PC-9 (cell line): ENCODE measurements around the gene CDC14A. TPM values are rescaled to one million over a fixed set of nuclear protein-coding genes. Genes with fewer than 3 reads are reported as not detected.

Experiments
- BruUV-seq: library from RNA; stranded (reverse); fragments of 400-500 nt; replicated peaks from 2 replicates; lab custom pipeline; 2021; lab: Mats Ljungman, UMichigan
- CTCF ChIA-PET: fragments of 300-600 bp; sonication (Branson Sonifier 250); formaldehyde crosslinking; loops from one replicate; lab custom pipeline; 2022; ENCODE audit warnings: antibody characterized with exemption; lab: Charles Lee
- POLR2A ChIA-PET: fragments of 300-600 bp; sonication (Branson Sonifier 250); formaldehyde crosslinking; loops from one replicate; lab custom pipeline; 2022; ENCODE audit warnings: antibody characterized with exemption; ENCODE audit not compliant: unreplicated experiment; lab: Charles Lee
- DNase-seq, 2 experiments: peaks; one replicate each; pipeline versions ENCODE4 v3.0.0 to v3.0.0-alpha.2; 2015 to 2022; ENCODE audit warnings: mixed read lengths in 1 of 2
- H2AFZ ChIP-seq: fragments of 200-600 bp; sonication (generic); 2 replicates; pipeline ENCODE4 v1.8.1; 2017; ENCODE audit warnings: antibody characterized with exemption
- H3F3A ChIP-seq: fragments of 200-600 bp; sonication (generic); 2 replicates; pipeline ENCODE4 v1.8.1; 2017; ENCODE audit warnings: antibody characterized with exemption, mild to moderate bottlenecking, low read depth; ENCODE audit not compliant: insufficient read depth
- H3K27ac ChIP-seq: fragments of 200-600 bp; sonication (generic); 2 replicates; pipeline ENCODE4 v1.6.1; 2016; ENCODE audit warnings: mixed run types
- H3K27me3 ChIP-seq: fragments of 200-600 bp; sonication (generic); 2 replicates; pipeline ENCODE4 v1.6.1; 2016; ENCODE audit warnings: low read depth, mixed run types; ENCODE audit not compliant: insufficient read depth
- H3K36me3 ChIP-seq: fragments of 200-600 bp; sonication (generic); 2 replicates; pipeline ENCODE4 v1.6.1; 2016; ENCODE audit warnings: low read depth, mixed run types
- H3K4me1 ChIP-seq: fragments of 200-600 bp; sonication (generic); replicated peaks from 2 replicates; pipeline ENCODE4 v1.6.1; 2016; ENCODE audit warnings: mixed run types; ENCODE audit not compliant: insufficient read depth
- H3K4me2 ChIP-seq: fragments of 200-600 bp; sonication (generic); 2 replicates; pipeline ENCODE4 v1.6.1; 2017; ENCODE audit warnings: mixed run types
- H3K4me3 ChIP-seq: fragments of 200-600 bp; sonication (generic); 2 replicates; pipeline ENCODE4 v1.6.1; 2016; ENCODE audit warnings: mixed run types
- H3K79me2 ChIP-seq: fragments of 200-600 bp; sonication (generic); 2 replicates; pipeline ENCODE4 v1.6.1; 2017; ENCODE audit warnings: low read depth, mixed run types
- H3K9me2 ChIP-seq: fragments of 200-600 bp; sonication (generic); 2 replicates; pipeline ENCODE4 v1.8.1; 2017; ENCODE audit warnings: mild to moderate bottlenecking; ENCODE audit not compliant: insufficient read depth
- H3K9me3 ChIP-seq: fragments of 200-600 bp; sonication (generic); 2 replicates; pipeline ENCODE4 v1.8.1; 2016; ENCODE audit warnings: low read depth; ENCODE audit not compliant: insufficient read depth
- H4K20me1 ChIP-seq: fragments of 200-600 bp; sonication (generic); 2 replicates; pipeline ENCODE4 v1.8.1; 2017; ENCODE audit not compliant: insufficient read depth
- EZH2 ChIP-seq: fragments of 200-600 bp; sonication (generic); IDR thresholded peaks from 2 replicates; pipeline ENCODE4 v1.8.0; 2017; ENCODE audit warnings: antibody characterized with exemption, low read depth
- intact Hi-C: fragments of 100-400 bp; cut with micrococcal nuclease; formaldehyde crosslinking; loops from one replicate; pipeline ENCODE4 v1.10.0; 2022; ENCODE audit not compliant: unreplicated experiment
- total RNA-seq: library from RNA; stranded (reverse); gene quantifications from 2 replicates; pipeline ENCODE4 v1.2.3, GENCODE V29; 2021
- TF ChIP-seq, protein P1 (sequence below): fragments of 200-600 bp; sonication (generic); conservative IDR thresholded peaks from 2 replicates; pipeline ENCODE4 v1.6.1; 2017; ENCODE audit warnings: mixed run types, antibody characterized with exemption, mild to moderate bottlenecking, moderate library complexity

CDC14A gene
- total RNA-seq, 1 experiment from 2014 or later: 2.8 TPM

DNA sequence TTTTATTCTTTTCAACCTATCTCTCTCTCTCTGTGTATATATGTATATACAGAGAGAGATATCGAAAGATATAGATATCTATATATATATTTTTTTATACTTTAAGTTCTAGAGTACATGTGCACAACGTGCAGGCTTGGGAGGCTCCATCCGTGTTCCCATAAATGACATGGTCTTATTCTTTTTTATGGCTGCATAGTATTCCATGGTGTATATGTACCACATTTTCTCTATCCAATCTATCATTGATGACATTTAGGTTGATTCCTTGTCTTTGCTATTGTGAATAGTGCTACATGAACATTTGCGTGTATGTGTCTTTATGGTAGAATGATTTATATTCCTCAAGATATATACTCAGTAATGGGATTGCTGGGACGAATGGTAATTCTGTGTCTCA is 130.4 kb downstream of the CDC14A start:
- DNase-seq: no peak
- Histone ChIP-seq H3K4me2 (no peak overlapping the region), H3K27ac (no peak overlapping the region), H4K20me1 (no peaks in the 10 kb centered on the region), H3K36me3 (no peaks in the 10 kb centered on the region), H3K9me2 (no peaks in the 10 kb centered on the region), H3F3A (no peaks in the 10 kb centered on the region), H2AFZ (no peak overlapping the region), H3K27me3 (no peaks in the 10 kb centered on the region), H3K4me1 (0 out of 2 replicates have a peak, but pooled peaks cover 6% of the 10 kb centered on the region), H3K4me3 (no peak overlapping the region), H3K79me2 (no peaks in the 10 kb centered on the region), H3K9me3 (no peaks in the 10 kb centered on the region)
- no TSS peak for BruUV-seq
- intact Hi-C loops: no loop called here
- CTCF ChIA-PET: no interaction called here
- POLR2A ChIA-PET: no interaction called here
- TF ChIP-seq, protein P1, sequence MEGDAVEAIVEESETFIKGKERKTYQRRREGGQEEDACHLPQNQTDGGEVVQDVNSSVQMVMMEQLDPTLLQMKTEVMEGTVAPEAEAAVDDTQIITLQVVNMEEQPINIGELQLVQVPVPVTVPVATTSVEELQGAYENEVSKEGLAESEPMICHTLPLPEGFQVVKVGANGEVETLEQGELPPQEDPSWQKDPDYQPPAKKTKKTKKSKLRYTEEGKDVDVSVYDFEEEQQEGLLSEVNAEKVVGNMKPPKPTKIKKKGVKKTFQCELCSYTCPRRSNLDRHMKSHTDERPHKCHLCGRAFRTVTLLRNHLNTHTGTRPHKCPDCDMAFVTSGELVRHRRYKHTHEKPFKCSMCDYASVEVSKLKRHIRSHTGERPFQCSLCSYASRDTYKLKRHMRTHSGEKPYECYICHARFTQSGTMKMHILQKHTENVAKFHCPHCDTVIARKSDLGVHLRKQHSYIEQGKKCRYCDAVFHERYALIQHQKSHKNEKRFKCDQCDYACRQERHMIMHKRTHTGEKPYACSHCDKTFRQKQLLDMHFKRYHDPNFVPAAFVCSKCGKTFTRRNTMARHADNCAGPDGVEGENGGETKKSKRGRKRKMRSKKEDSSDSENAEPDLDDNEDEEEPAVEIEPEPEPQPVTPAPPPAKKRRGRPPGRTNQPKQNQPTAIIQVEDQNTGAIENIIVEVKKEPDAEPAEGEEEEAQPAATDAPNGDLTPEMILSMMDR: no peak
- no peak for TF ChIP-seq EZH2

DNA sequence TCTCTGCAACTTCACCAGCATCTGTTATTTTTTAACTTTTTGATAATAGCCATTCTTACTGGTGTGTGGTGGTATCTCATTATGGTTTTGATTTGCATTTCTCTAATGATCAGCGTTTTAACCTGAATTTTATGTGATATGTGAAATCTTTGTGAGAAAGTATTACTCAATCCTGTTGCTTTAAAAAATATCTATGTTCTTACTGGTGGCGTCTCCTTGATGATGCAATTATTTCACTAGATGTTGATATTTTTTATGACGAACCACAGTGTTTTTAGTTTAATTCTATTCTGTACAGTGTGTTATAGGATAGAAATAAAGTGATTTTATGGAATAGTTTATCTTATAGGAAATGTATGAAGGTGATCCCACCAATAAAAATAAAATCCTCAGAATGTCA is 130.9 kb downstream of the CDC14A start:
- intact Hi-C loops: no loop called here
- no peak overlapping the region for H3K4me3 ChIP-seq
- BruUV-seq: no TSS peak
- no peak overlapping the region for H2AFZ ChIP-seq
- H4K20me1 ChIP-seq: no peaks in the 10 kb centered on the region
- H3K9me2 ChIP-seq: no peaks in the 10 kb centered on the region
- no peaks in the 10 kb centered on the region for H3K9me3 ChIP-seq
- no peak for DNase-seq
- no peaks in the 10 kb centered on the region for H3F3A ChIP-seq
- 0 out of 2 replicates have a peak, but pooled peaks cover 6% of the 10 kb centered on the region for H3K4me1 ChIP-seq
- ChIA-PET POLR2A (no interaction called here), CTCF (no interaction called here)
- no peaks in the 10 kb centered on the region for H3K27me3 ChIP-seq
- H3K27ac ChIP-seq: no peak overlapping the region
- no peak for TF ChIP-seq EZH2
- TF ChIP-seq, protein P1: no peak
- no peak overlapping the region for H3K4me2 ChIP-seq
- H3K36me3 ChIP-seq: no peaks in the 10 kb centered on the region
- no peaks in the 10 kb centered on the region for H3K79me2 ChIP-seq

DNA sequence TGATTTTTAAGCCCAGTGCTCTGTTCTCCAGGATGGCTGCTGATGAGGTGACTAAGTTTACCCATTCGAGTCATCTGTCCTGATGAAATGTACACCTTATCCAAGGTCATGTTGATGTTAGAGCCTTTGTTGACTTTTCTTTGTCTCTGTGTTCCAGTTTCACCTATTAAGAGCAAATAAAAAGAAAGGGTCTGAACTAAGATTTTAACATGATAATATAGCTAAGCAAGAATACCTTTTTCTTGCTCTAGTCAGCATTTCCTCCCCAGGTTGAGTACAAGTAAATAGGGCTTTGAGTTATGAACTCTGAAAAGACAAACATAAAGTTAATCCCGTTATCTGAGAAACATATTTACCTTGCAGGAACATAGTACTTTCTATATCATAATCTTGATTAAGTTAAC is 133.6 kb downstream of the CDC14A start:
- CTCF ChIA-PET: no interaction called here
- POLR2A ChIA-PET: no interaction called here
- Histone ChIP-seq H3F3A (no peaks in the 10 kb centered on the region), H3K4me2 (no peak overlapping the region), H3K4me1 (0 out of 2 replicates have a peak, but pooled peaks cover 6% of the 10 kb centered on the region), H2AFZ (no peak overlapping the region), H3K9me2 (no peaks in the 10 kb centered on the region), H3K79me2 (no peaks in the 10 kb centered on the region), H4K20me1 (no peaks in the 10 kb centered on the region), H3K9me3 (no peaks in the 10 kb centered on the region), H3K36me3 (no peaks in the 10 kb centered on the region), H3K4me3 (no peak overlapping the region), H3K27me3 (no peaks in the 10 kb centered on the region), H3K27ac (no peak overlapping the region)
- DNase-seq: peak in 1 of 2 experiments; percentile 40
- BruUV-seq: no TSS peak
- intact Hi-C loops: no loop called here
- TF ChIP-seq EZH2: no peak
- TF ChIP-seq, protein P1: no peak
